Measurements from ENCODE around the gene ELP4. TPM values are rescaled to one million over a fixed set of nuclear protein-coding genes. Genes with fewer than 3 reads are reported as not detected.
A peak's percentile ranks its signal among the peaks of the same experiment; 100 is the strongest.

The ELP4 gene
- total RNA-seq, 4 donors from 2014 or later, result 28.5 to 37.6 (median 32.3) TPM

GRCh38 chr11:31806928-31807798 lies 297.6 kb downstream of the ELP4 start:
- H3K27me3 ChIP-seq, result peaks cover 100% of the 10 kb centered on the region
- DNase-seq (ENCODE audit: low spot score in 2 of 2), result no peak
- no peak overlapping the region for H3K27ac ChIP-seq
- H3K36me3 ChIP-seq, result no peaks in the 10 kb centered on the region
- 32% methylated on average over 13 of the region's 13 CpGs for WGBS
- no peak overlapping the region for H3K4me3 ChIP-seq
- H3K4me1 ChIP-seq, result peaks cover 59% of the 10 kb centered on the region
- H3K9me3 ChIP-seq, result no peaks in the 10 kb centered on the region
- TF ChIP-seq EP300 (IDR thresholded peaks at IDR 0.05) (no peak), POLR2A (IDR thresholded peaks at IDR 0.05) (no peak), CTCF (IDR thresholded peaks at IDR 0.05) (no peak), POLR2AphosphoS5 (IDR thresholded peaks at IDR 0.05) (no peak)

GRCh38 chr11:31807799-31808667 lies 298.5 kb downstream of the ELP4 start:
- peaks cover 100% of the 10 kb centered on the region for H3K27me3 ChIP-seq
- TF ChIP-seq POLR2AphosphoS5 (IDR thresholded peaks at IDR 0.05) (no peak), POLR2A (IDR thresholded peaks at IDR 0.05) (no peak), EP300 (IDR thresholded peaks at IDR 0.05) (no peak), CTCF (IDR thresholded peaks at IDR 0.05) (no peak)

DNA sequence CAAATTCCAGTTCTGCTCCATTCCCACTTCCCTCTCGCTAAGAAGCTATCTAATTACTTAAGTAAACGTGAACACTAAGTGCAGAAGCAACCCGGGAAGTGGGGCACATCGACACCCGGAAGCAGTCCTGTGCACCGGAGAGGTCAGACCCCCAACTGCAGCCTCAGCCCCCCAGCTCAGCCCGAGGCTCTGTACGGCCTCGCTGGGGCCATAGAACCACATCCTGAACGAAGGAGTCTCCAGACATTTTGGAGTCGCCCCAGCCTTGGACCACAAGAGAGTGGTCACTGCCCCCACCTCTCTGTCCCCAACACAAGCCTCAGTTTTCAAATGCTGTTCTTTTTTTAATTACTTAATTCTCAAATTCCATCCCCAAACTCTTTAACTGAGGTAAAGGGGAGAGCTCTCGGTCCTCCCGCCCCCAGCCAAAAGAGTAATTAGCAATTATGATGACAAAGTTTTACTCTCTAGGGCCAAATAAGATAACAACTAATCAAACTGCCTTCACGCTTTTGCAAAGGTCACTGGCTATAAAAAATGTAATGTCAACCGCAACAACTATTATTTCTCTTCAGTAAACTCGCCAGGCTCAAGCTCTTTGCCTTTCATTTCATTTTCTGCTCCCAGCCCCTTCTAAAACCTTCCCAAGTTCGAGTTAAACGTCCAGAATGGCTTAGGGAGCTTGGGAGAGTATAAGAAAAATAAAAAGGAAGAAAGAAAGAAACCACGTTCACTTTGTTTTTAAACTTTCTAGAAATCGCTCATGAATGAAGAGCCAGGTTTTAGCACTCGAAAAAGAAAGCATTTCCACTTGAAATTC lies 299.4 kb downstream of the ELP4 start:
- 28% methylated on average over 21 of the region's 21 CpGs for WGBS
- Histone ChIP-seq H3K27me3 (peaks cover 100% of the 10 kb centered on the region), H3K36me3 (no peaks in the 10 kb centered on the region), H3K4me3 (no peak overlapping the region), H3K4me1 (peaks cover 76% of the 10 kb centered on the region), H3K9me3 (no peaks in the 10 kb centered on the region), H3K27ac (no peak overlapping the region)
- no peak for DNase-seq (ENCODE audit: low spot score in 2 of 2)
- no peak for TF ChIP-seq POLR2AphosphoS5 (IDR thresholded peaks at IDR 0.05)
- TF ChIP-seq EP300 (IDR thresholded peaks at IDR 0.05), result no peak
- TF ChIP-seq POLR2A (IDR thresholded peaks at IDR 0.05), result no peak

More at GRCh38 chr11:31807799-31808667, 298.5 kb downstream of the ELP4 start:
- DNase-seq (ENCODE audit: low spot score in 2 of 2), result no peak
- Histone ChIP-seq H3K4me1 (peaks cover 67% of the 10 kb centered on the region), H3K27ac (no peak overlapping the region), H3K9me3 (no peaks in the 10 kb centered on the region), H3K4me3 (no peak overlapping the region), H3K36me3 (no peaks in the 10 kb centered on the region)
- 33% methylated on average over 9 of the region's 9 CpGs for WGBS

- peaks cover 100% of the 10 kb centered on the region for H3K27me3 ChIP-seq
- H3K36me3 ChIP-seq, result no peaks in the 10 kb centered on the region
- no peak overlapping the region for H3K27ac ChIP-seq
- peaks cover 76% of the 10 kb centered on the region for H3K4me1 ChIP-seq
- DNase-seq (ENCODE audit: low spot score in 2 of 2), result no peak
- H3K9me3 ChIP-seq, result no peaks in the 10 kb centered on the region
- WGBS, result 37% methylated on average over 6 of the region's 6 CpGs
- peak overlapping the region; percentile 52 for H3K4me3 ChIP-seq
- TF ChIP-seq CTCF (IDR thresholded peaks at IDR 0.05) (no peak), EP300 (IDR thresholded peaks at IDR 0.05) (no peak), POLR2A (IDR thresholded peaks at IDR 0.05) (no peak), POLR2AphosphoS5 (IDR thresholded peaks at IDR 0.05) (no peak)
Measured at GRCh38 chr11:31809541-31809856, 299.9 kb downstream of the ELP4 start.
